CD1c-positive myeloid dendritic cell (primary cell): Measurements from ENCODE around the gene HDAC4.

Experiments used
- DNase-seq: peaks from one replicate; pipeline ENCODE4 v3.0.0-alpha.2; 2016; ENCODE audit errors: extremely low spot score

HDAC4 gene

GRCh38 chr2:239327536-239328350 lies 73.1 kb downstream of the HDAC4 start:
- no peak for DNase-seq

- DNase-seq: no peak
Observed at GRCh38 chr2:239326831-239327535, 73.8 kb downstream of the HDAC4 start.

DNA sequence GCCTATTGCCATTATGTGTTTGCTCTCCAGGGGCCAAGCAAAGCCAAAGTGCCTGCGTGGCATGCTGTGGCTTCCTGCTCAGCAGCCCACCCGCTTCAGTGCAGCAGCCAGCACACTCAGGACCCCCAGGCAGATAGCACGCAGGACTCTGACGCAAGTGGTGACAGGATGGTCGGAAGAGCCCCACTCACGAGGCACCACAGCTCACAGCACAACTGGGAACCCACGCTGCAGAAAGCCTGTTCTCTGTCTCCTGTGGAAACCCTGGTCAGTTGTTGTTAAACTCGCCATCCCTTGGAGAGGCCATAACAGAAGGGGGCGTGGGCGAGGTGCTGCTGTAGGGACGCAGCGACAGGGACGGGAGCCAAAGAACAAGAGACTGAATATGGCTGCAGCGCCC lies 76.4 kb downstream of the HDAC4 start:
- DNase-seq: no peak

DNA sequence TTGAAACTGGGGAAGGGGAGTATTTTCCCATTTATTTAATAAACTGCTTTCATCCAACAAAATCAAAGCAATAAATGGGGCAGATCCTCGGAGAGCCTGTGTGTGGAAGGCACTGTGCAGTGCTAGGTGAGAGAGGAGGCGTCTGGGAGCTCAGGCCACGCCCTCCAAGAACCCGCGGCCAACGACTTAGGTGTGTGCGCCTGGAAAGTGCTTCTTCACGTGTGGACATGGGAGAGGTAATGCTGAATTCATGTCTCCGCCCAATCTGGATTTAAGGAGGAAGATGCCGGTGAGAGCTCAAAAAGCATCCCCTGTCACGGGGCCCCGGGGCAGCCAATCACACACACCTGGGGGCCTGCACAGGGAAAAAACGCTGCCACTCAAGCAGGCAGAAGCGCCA lies 77.4 kb downstream of the HDAC4 start:
- no peak for DNase-seq

GRCh38 chr2:239322416-239323086 lies 78.3 kb downstream of the HDAC4 start:
- DNase-seq: peak; percentile 10

GRCh38 chr2:239321596-239322415 lies 79.0 kb downstream of the HDAC4 start:
- peak; percentile 18 for DNase-seq

DNA sequence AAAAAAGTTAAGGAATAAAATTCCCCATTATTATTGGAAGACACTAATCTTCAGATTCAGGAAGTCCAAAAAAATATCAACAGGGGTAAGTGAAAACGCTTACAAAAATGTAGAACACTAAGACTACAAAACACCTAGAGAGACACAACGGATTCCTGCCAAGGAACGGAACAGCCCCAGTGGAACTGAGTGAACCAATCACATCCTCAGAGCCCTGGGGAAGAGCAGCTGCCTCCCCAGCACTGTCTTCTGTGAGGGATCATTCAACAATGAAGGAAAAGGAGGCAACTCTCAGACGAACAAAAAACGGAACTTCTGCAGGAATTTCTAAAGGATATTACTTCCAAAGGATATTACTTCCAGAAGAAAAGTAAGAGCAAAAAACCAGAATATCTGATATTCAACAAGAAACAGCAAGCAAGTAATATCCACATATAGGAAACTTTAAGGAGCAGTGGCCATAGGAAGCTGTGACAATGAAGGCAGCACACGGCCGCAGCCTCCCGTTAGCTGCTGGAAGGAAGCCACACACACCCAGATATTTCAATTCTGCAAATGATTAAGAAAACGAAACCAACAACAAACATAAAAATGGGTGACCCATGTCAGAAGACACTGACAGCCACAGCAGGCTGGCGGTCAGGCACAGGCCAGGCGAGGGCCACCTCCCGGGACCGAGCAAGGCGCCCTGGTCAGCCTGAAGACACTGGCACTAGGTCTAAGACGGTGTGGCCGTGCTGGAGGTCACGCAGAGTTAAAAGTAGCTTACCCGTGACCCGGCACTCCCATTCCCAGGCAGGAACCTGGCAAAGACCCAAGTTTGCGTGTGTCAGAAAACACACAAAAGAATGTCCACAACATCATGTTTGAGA lies 81.8 kb downstream of the HDAC4 start:
- DNase-seq: peak; percentile 16

DNA sequence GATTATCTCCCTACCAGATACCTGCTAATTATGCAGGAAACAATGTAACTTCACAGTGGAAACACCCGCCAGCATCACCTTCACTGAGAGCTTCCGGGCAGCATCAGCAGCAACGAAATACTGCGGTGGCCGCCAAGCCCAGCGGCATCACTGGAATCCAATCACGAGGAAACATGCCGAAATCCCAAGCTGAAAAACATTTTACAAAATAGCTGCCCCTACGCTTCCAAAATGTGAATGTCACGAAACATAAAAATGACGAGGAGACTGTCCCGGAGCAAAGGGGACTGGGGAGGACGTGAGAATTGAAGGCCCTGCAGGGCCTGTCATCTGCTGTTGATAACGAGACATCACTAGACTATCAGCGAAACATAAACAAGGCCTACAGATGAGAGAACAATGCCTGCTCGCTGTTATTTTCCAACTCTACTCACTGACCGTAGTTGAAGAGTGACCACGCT lies 82.6 kb downstream of the HDAC4 start:
- DNase-seq: no peak

- peak; percentile 76 for DNase-seq
Observed at GRCh38 chr2:239316562-239317465, 84.0 kb downstream of the HDAC4 start.

- no peak for DNase-seq
Observed at GRCh38 chr2:239315308-239315707, 85.5 kb downstream of the HDAC4 start.

DNA sequence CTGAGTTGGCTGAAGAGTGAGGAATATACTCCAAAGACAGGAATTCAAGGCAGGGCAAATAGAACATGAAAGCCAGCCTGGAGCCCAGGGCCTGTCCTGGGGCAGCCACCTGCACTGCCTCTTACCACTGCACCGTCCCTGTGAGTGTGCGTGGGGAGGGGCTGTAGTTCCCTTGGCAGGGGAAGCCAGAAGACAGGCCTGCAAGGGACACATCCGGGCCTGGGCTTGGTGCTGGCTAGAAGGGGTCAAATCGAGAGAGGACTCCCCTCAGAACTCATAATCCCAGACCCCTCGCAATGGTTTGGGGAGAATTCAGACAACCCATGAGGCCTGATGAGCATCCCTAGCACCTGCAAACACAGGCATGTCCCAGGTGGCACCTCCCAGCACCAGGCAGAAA lies 87.0 kb downstream of the HDAC4 start:
- no peak for DNase-seq

- DNase-seq: peak; percentile 23
Observed at GRCh38 chr2:239312741-239313667, 87.8 kb downstream of the HDAC4 start.

- peak; percentile 64 for DNase-seq
Observed at GRCh38 chr2:239312081-239312511, 88.7 kb downstream of the HDAC4 start.

DNA sequence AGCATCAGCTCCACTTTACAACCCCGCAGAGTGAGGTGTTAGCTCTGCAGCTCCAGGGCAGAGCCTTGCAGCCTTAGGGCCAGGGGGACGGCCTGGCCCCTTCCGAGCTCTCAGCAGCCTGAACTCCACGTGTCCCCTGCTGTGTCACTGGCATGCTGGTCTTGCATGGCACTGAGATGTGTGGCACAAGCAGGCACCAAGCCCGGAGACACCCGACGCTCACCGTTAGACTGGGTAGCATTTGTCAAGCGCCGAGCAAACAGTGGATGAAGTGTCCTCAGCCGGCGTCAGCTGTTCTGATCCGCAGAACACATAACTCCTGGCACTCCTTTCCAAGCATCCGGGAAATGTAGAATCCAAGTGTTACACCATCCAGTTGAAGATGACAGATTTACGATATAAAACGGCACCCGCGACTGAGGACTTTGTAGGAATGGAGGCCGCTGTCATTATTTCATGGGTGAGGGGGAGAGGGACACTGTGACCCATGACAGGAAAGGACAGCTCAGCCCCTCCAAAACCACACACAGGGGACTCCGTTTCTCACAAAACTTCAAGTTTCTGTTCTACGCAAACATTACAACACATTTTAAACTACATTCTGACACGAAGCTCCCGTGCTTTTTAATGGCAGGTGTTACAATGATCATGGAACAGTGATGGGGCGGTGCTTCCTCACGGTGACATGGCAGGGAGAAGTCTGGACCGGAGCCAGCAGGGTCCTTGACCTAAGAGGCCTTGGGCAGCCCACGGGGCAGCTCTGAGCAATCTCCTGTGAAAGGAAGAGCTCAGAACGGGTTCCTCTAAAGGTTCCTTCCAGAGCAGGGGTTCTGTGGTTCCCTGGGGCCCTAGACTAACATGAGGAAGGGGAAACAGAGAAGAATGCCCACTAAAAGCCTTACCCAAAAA lies 89.4 kb downstream of the HDAC4 start:
- DNase-seq: peak; percentile 62

GRCh38 chr2:239310401-239311061 lies 90.3 kb downstream of the HDAC4 start:
- DNase-seq: no peak

DNA sequence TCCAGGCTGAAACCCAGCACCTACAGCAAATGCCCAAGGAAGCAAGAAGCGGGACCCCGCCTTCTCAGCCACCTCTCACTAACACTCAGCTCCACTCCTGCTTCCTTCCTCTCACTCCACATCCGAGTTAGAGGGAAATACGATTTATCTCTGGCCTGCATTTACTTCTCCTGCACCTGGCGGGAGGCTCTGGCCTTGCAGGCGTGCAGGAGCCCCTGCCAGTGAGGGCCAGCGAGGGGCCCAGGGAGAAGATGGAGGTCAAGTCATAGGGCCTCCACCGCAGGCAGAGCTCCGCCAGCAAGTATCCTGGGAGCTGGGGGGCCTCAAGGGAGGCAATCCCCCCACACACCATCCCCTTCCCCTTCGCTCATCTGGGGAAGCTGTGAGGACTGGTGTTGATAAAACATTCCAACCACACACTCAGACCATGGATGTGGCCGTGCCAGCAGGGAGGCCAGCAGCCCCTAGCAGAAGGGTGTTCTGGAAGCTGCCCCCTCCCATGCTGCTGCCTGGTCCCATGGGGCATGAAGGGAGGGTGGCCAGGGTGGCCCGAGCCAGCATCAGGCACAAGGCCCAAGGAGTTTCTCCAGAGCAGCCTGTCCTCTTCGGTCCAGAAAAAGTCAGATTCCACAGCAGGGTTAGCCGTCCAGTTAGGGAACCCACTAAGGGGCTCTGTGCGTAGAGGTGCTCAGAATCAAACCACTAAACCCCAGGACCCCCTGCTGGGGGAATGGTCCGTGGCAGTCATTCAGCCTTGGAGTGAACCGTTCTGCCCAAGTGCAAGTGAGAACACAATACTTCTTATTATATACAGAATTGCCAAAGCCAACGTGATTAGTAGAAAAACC lies 91.2 kb downstream of the HDAC4 start:
- no peak for DNase-seq
